GM03348 (cell line): ENCODE measurements around the gene TFPT.

Experiments used
- DNase-seq: peaks from one replicate; pipeline ENCODE4 v3.0.0; 2012; ENCODE audit warnings: low spot score

The TFPT gene

GRCh38 chr19:54149021-54149812, 33.8 kb upstream of the TFPT start:
- DNase-seq = no peak

GRCh38 chr19:54148158-54148557, 32.7 kb upstream of the TFPT start:
- DNase-seq = no peak

- DNase-seq = no peak
Observed at GRCh38 chr19:54147676-54148075, 32.2 kb upstream of the TFPT start.

- DNase-seq = no peak
Observed at GRCh38 chr19:54145541-54146158, 30.2 kb upstream of the TFPT start.

GRCh38 chr19:54142166-54142780, 26.8 kb upstream of the TFPT start:
- DNase-seq = no peak

GRCh38 chr19:54141356-54141755, 25.9 kb upstream of the TFPT start:
- DNase-seq = peak; percentile 50

- DNase-seq = no peak
Observed at GRCh38 chr19:54138489-54139256, 23.2 kb upstream of the TFPT start.

- DNase-seq = peak; percentile 44
Observed at GRCh38 chr19:54137699-54138488, 22.4 kb upstream of the TFPT start, which contains the start of gene CNOT3. CNOT3 (plus strand) TSS chr19:54137762; CDS start chr19:54142979, 5,217 bp downstream.

- peak; percentile 98 for DNase-seq
Observed at GRCh38 chr19:54136864-54137698, 21.6 kb upstream of the TFPT start.

GRCh38 chr19:54136086-54136863, 20.8 kb upstream of the TFPT start:
- peak; percentile 35 for DNase-seq

- no peak for DNase-seq
Observed at GRCh38 chr19:54133957-54134590, 18.6 kb upstream of the TFPT start.

- DNase-seq = no peak
Observed at GRCh38 chr19:54133312-54133956, 18.0 kb upstream of the TFPT start.

GRCh38 chr19:54129617-54129996, 14.2 kb upstream of the TFPT start:
- DNase-seq = no peak

- DNase-seq = no peak
Observed at GRCh38 chr19:54128796-54129616, 13.5 kb upstream of the TFPT start.

- DNase-seq = no peak
Observed at GRCh38 chr19:54128441-54128725, 12.9 kb upstream of the TFPT start.

GRCh38 chr19:54127688-54128440, 12.4 kb upstream of the TFPT start:
- DNase-seq = no peak

- DNase-seq = no peak
Observed at GRCh38 chr19:54125713-54126112, 10.3 kb upstream of the TFPT start.
